Activated B cell treated with CpG ODN at 0.5 μM for 24 hours (primary cell): ENCODE data around the gene SRBD1. TPM values are rescaled to one million over a fixed set of nuclear protein-coding genes. Genes with fewer than 3 reads are reported as not detected.

Experiments used
- ATAC-seq: fragments of 200-7000 bp; cut with Tn5 transposase; one replicate; pipeline ENCODE4 v1.10.0; 2021; ENCODE audit warnings: low read depth, mild to moderate bottlenecking, moderate library complexity
- CTCF ChIA-PET: fragments of 350-600 bp; sonication (Branson Sonifier 250); formaldehyde crosslinking; loops from one replicate; lab custom pipeline; 2021; ENCODE audit warnings: antibody characterized with exemption; lab: Charles Lee
- POLR2A ChIA-PET: fragments of 350-600 bp; sonication (Branson Sonifier 250); formaldehyde crosslinking; loops from one replicate; lab custom pipeline; 2021; ENCODE audit warnings: antibody characterized with exemption; lab: Charles Lee
- DNase-seq: peaks from one replicate; pipeline ENCODE4 v3.0.0; 2022
- H3K27ac Mint-ChIP-seq: one replicate; pipeline ENCODE4 v1.8.0; 2020; ENCODE audit warnings: mixed read lengths
- H3K27me3 Mint-ChIP-seq: one replicate; pipeline ENCODE4 v1.8.0; 2021; ENCODE audit warnings: mixed read lengths
- H3K36me3 Mint-ChIP-seq: one replicate; pipeline ENCODE4 v1.8.0; 2021; ENCODE audit warnings: low read depth, mixed read lengths
- H3K4me1 Mint-ChIP-seq: one replicate; pipeline ENCODE4 v1.8.0; 2021; ENCODE audit warnings: mixed read lengths
- H3K4me3 Mint-ChIP-seq: one replicate; pipeline ENCODE4 v1.8.0; 2020; ENCODE audit warnings: mild to moderate bottlenecking, mixed read lengths
- H3K9me3 Mint-ChIP-seq: one replicate; pipeline ENCODE4 v1.8.0; 2020; ENCODE audit warnings: mixed read lengths
- intact Hi-C: fragments of 100-400 bp; cut with micrococcal nuclease; formaldehyde crosslinking; loops from one replicate; pipeline ENCODE4 v1.15.1; 2024
- total RNA-seq: library from RNA; stranded (reverse); gene quantifications from 2 replicates; pipeline ENCODE4 v1.2.3, GENCODE V29; 2022
- TF ChIP-seq, protein P1 (sequence below): fragments of 200-600 bp; IDR thresholded peaks from one replicate; pipeline ENCODE4 v1.8.0; 2022; ENCODE audit warnings: antibody characterized with exemption, mild to moderate bottlenecking

SRBD1 gene, protein sequence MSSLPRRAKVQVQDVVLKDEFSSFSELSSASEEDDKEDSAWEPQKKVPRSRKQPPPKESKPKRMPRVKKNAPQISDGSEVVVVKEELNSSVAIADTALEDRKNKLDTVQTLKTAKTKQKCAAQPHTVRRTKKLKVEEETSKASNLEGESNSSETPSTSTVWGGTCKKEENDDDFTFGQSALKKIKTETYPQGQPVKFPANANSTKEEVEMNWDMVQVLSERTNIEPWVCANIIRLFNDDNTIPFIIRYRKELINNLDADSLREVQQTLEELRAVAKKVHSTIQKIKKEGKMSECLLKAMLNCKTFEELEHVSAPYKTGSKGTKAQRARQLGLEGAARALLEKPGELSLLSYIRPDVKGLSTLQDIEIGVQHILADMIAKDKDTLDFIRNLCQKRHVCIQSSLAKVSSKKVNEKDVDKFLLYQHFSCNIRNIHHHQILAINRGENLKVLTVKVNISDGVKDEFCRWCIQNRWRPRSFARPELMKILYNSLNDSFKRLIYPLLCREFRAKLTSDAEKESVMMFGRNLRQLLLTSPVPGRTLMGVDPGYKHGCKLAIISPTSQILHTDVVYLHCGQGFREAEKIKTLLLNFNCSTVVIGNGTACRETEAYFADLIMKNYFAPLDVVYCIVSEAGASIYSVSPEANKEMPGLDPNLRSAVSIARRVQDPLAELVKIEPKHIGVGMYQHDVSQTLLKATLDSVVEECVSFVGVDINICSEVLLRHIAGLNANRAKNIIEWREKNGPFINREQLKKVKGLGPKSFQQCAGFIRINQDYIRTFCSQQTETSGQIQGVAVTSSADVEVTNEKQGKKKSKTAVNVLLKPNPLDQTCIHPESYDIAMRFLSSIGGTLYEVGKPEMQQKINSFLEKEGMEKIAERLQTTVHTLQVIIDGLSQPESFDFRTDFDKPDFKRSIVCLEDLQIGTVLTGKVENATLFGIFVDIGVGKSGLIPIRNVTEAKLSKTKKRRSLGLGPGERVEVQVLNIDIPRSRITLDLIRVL
- total RNA-seq = 20.2 and 20.8 TPM in 2 replicates

DNA sequence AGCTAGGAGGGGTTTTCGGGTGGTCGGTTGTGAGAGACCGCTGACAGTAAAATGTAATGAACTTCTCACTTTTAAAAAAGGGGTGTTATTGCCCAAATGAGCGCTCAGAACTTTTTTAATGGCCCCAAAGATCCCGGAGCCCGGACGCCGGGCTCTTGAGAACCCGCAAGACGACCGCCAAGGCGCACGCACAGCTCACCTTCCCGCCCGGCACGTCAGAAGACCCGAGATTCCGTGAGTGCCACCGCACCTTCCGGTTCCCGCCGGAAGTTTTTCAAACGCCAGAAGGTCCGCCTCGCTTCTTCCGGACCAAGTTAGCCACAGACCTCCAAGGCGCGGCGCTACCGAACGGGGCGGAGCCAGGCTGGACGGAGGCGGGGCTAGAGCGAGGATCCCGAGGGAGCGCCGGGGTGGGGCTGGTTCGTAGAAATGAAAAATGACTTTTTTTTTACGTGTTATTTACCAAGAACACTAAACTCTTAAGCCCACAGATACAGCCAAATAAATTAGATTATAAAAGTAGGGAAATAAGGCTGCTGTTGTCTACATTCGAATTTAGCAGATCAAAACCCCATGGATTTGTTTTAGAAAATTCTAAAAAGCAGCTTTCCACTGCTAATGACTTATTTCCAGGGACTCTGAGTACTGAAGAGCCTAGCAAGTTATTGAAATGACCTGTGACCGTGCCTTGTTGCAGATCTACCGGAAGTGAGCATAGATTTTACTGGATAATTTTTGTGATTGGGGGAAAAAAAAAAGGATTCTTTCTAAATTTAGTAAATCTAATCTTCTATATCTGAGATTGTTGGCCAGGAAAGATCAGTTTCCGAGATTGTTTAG is at the start of gene SRBD1:
Gene SRBD1 (minus strand): TSS at position 248 of the 840 bp plus-strand sequence. CDS start 5,826 bp downstream, outside the sequence.
- ATAC-seq (peak; percentile 98), DNase-seq (peak; percentile 94)
- Mint-ChIP-seq H3K4me1 (peaks cover 29% of the 10 kb centered on the region), H3K4me3 (peak within 1 kb of the TSS; percentile 96), H3K27ac (peak within 1 kb of the TSS; percentile 95), H3K9me3 (no peaks in the 10 kb centered on the region), H3K36me3 (peaks cover 8% of the 10 kb centered on the region), H3K27me3 (no peaks in the 10 kb centered on the region)
- TF ChIP-seq, protein P1, sequence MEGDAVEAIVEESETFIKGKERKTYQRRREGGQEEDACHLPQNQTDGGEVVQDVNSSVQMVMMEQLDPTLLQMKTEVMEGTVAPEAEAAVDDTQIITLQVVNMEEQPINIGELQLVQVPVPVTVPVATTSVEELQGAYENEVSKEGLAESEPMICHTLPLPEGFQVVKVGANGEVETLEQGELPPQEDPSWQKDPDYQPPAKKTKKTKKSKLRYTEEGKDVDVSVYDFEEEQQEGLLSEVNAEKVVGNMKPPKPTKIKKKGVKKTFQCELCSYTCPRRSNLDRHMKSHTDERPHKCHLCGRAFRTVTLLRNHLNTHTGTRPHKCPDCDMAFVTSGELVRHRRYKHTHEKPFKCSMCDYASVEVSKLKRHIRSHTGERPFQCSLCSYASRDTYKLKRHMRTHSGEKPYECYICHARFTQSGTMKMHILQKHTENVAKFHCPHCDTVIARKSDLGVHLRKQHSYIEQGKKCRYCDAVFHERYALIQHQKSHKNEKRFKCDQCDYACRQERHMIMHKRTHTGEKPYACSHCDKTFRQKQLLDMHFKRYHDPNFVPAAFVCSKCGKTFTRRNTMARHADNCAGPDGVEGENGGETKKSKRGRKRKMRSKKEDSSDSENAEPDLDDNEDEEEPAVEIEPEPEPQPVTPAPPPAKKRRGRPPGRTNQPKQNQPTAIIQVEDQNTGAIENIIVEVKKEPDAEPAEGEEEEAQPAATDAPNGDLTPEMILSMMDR = no peak
- intact Hi-C loops = loop anchor here (1.0 to 5.0 kb wide), 7 partner anchors 26 to 1614 kb away; partner anchors contain the start of genes EPAS1, PPM1B and PRKCE
- CTCF ChIA-PET = interaction anchor here (0.7 kb wide), 1 partner anchor 64 kb away, joined by 3 read pairs; no protein-coding TSS in a partner anchor
- POLR2A ChIA-PET = interaction anchor here (0.6 to 2.2 kb wide), 9 partner anchors 23 to 1443 kb away, joined by 3 to 13 read pairs (median 4); partner anchors contain the start of genes PPM1B and PRKCE

DNA sequence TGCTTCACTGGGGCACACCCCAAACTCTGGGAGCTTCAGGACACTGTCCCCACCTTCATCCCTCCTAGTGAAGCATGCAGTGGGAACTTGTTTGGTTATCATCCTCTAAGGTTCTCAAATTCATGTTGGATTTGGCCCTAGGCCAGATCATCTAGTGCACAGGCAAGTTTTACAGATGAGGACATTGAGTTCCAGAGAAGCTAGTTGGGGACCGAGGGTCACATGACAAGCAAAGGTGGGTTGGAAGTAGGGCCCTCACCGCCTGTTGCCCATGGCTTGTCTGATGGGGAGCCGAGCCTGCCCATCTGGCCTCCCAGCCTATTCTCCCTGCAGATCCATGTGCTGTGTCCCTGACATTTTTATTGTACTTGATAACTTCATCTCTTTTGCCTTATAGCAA is 43.2 kb upstream of the SRBD1 start:
- intact Hi-C loops = no loop called here
- ChIA-PET CTCF (interaction anchor here (1.0 to 1.5 kb wide), 2 partner anchors 8 to 124 kb away, joined by 3 to 5 read pairs; no protein-coding TSS in a partner anchor), POLR2A (interaction anchor here (1.5 to 6.7 kb wide), 2 partner anchors 77 to 124 kb away, joined by 3 to 211 read pairs; no protein-coding TSS in a partner anchor)
- Mint-ChIP-seq H3K36me3 (peaks cover 11% of the 10 kb centered on the region), H3K27me3 (peaks cover 2% of the 10 kb centered on the region), H3K27ac (no peak overlapping the region), H3K4me3 (peak overlapping the region; percentile 30), H3K4me1 (peaks cover 61% of the 10 kb centered on the region), H3K9me3 (no peaks in the 10 kb centered on the region)
- DNase-seq (no peak), ATAC-seq (no peak)
- TF ChIP-seq, protein P1 = no peak

- peaks cover 60% of the 10 kb centered on the region for H3K4me1 Mint-ChIP-seq
- intact Hi-C loops = loop anchor here (2.0 kb wide), 1 partner anchor 13 kb away; no protein-coding TSS in a partner anchor
- DNase-seq (no peak), ATAC-seq (no peak)
- peak overlapping the region; percentile 92 for H3K4me3 Mint-ChIP-seq
- TF ChIP-seq, protein P1 = no peak
- peak overlapping the region; percentile 83 for H3K27ac Mint-ChIP-seq
- CTCF ChIA-PET = interaction anchor here (1.0 to 8.2 kb wide), 5 partner anchors 9 to 282 kb away, joined by 3 to 86 read pairs (median 5); no protein-coding TSS in a partner anchor
- no peaks in the 10 kb centered on the region for H3K9me3 Mint-ChIP-seq
- peaks cover 2% of the 10 kb centered on the region for H3K27me3 Mint-ChIP-seq
- POLR2A ChIA-PET = interaction anchor here (0.8 to 6.7 kb wide), 13 partner anchors 8 to 283 kb away, joined by 3 to 211 read pairs (median 8); no protein-coding TSS in a partner anchor
- peaks cover 8% of the 10 kb centered on the region for H3K36me3 Mint-ChIP-seq
These were observed 42.3 kb upstream of the SRBD1 start for GRCh38 chr2:45653122-45653913.
